DMS114 treated with DMSO at 0.1 percent for 48 hours (cell line): ENCODE measurements around the gene SUPT4H1.

Experiments used
- DNase-seq: peaks from one replicate; lab custom pipeline; 2025; ENCODE audit not compliant: unreplicated experiment; lab: John Stamatoyannopoulos, UW

The SUPT4H1 gene

GRCh38 chr17:58381124-58382035, 29.4 kb upstream of the SUPT4H1 start:
- no peak for DNase-seq

- no peak for DNase-seq
These were observed 28.5 kb upstream of the SUPT4H1 start for GRCh38 chr17:58380207-58381123.

GRCh38 chr17:58379511-58379824, 27.5 kb upstream of the SUPT4H1 start:
- DNase-seq, result no peak

DNA sequence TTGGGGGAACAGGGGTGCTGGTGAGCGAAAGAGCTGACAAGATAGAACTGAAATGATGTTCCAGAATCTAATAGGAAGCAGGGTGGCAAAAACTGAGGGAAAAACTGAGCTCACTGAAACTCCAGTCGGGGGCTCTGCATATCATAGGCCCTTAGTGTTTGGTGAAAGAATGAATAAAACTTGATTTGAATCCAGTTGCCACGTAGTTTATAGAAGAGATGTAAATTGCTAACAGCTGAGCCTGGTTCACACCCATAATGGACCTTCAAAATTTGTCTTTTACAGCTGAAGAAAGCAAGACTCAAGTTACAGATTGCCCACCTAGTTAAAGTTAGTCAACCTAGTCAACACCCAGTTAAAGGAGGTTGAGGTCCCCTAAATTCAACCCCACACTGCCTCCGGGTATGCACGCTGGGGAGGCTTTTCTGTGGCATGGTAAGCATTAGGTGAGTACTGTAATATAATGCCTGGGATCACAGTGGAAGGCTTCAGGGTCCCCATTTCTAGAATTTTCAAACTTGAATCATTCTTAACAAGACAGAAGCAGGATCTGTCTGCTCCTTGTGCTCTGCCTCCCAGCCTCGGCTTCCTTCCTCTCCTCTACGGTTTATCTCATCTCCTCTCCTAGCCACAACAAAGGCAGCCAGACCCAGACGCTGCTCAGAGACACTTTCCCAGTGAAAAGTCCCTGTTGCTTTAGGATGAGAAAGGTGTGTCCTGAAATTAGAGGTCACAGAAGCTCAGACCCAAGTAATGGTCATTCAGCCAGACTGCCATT, 26.9 kb upstream of the SUPT4H1 start:
- no peak for DNase-seq

- DNase-seq, result no peak
These were observed 25.7 kb upstream of the SUPT4H1 start for GRCh38 chr17:58377661-58378060.

GRCh38 chr17:58377093-58377601, 25.1 kb upstream of the SUPT4H1 start:
- DNase-seq, result no peak

DNA sequence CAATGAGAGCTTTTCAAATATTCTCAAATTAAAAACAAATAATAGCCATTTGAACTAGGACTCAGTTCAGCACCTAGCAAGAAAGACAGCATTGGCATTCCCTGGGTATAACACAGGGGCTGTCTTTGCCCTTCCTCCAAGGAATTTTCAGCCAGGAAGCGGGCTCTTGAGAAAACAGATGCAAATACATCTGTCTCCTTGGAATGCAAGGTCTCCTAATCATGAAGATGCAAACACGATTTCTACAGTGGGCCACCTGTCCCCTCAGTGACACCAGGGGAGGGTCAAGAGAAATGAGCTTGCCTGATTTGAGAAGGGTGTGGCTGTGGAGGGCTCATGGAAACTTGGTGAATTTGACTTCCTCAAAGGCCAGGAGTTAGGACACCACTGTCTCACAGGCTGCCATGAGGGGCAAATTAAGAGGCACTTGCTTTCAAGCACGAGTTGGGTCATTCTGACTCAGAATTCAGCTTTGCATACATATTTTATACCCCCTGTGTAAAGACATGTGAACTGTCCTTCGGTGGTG, 24.5 kb upstream of the SUPT4H1 start:
- no peak for DNase-seq

- no peak for DNase-seq
These were observed 23.8 kb upstream of the SUPT4H1 start for GRCh38 chr17:58375811-58376210.

DNA sequence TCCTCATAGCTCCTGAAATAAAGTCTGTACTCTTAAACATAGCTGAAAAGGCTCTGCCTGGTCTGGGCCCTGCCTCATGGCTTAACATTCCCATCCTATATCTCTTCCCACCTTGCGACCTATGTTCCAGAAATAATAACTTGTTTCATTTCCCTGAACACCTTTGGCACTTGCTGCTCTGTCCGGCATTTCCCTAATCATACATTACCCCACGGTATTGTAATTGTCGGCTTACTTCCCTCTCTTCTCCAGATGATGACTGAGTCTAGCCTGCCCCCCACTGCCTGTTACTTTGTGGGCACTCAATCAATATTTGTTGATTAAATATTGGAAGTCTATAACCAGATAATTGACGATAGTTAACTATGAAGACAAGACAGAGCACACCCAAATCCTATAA, 23.3 kb upstream of the SUPT4H1 start:
- DNase-seq, result no peak

DNA sequence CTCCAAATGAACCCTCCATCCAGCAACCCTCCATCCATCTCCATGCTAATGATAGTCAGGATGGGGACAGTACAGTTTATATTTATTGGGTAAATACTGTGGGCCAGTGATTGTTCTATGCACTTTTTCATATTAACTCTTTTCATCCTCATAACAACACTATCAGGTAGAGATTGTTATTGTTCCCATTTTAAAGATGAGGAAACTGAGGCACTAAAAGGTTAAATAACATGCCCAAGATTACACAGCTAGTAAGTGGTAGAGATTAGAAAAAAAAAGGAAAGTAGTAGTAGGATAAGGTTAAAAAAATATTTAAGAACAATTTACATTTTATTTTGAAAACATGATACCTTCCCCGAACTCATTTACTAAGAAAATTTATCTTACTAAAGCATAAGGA, 21.9 kb upstream of the SUPT4H1 start:
- no peak for DNase-seq

GRCh38 chr17:58373003-58373402, 21.0 kb upstream of the SUPT4H1 start:
- DNase-seq, result no peak

DNA sequence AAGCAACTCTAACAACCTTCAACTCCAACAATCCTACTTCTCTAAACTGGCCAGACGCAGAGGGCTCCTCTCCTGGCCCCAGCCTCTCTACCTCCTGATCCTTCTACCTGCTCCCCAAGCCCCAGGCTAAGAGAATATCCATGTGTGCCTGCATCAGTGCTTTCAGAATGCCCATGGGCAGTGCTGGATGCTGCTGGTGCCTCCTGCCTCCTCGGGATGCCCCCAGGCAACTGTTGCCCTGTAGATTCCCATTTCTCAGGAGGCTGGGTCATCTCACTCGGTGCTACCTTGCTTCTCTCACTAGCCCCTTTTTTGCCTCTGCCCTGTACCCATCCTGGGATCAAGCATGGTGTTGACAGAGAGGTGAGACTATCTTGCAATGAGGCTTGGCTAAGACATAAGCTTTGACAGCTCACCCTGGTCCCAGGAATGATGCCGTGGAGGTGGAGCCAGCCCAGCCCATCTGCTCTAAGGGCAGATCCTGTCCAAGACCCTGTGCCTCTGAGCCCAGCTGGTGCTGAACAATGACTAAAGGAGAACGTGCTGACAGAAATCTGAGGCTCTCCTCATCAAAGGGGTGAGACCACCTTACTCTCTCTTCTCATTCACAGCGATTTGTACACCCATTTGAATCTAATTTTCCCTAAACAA, 19.4 kb upstream of the SUPT4H1 start:
- DNase-seq, result no peak

DNA sequence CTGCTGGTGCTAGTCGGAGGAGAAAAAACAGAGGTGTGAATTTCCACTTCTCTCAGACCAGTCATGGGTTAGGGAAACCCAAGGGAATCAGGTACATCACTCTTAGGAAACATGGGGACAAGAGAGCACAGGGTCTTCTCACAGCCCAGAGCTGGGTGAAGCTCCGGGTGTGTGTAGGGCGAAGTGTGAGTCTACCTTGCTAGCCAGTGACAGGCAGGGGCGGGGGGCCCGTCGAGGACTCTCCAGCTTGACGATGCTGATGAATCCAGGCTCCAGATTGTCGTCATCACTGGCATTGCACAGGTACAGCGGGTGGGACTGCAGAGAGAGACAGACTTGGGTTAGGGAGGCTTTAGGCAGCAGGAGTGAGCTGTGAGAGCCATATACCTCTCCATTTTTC, 18.7 kb upstream of the SUPT4H1 start:
- no peak for DNase-seq

- DNase-seq, result no peak
These were observed 18.3 kb upstream of the SUPT4H1 start for GRCh38 chr17:58370309-58370708.

- no peak for DNase-seq
These were observed 17.4 kb upstream of the SUPT4H1 start for GRCh38 chr17:58369214-58370031.

DNA sequence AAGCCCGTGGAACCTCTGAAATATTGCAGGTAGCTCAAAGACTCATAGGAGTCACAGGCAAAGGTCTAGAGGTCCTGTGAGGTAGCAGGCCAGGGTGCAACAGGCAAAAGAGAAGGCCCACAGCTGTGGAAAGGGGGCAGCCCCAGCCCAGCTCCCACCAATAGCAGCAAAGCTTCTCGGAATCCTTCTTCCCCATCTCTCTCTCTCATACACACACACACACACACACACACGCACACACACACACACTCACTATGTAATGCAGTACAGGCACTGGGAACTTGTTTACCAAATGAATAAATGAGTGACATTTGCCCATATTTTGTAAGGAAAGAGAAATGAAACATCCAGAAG, 16.8 kb upstream of the SUPT4H1 start:
- DNase-seq, result no peak

DNA sequence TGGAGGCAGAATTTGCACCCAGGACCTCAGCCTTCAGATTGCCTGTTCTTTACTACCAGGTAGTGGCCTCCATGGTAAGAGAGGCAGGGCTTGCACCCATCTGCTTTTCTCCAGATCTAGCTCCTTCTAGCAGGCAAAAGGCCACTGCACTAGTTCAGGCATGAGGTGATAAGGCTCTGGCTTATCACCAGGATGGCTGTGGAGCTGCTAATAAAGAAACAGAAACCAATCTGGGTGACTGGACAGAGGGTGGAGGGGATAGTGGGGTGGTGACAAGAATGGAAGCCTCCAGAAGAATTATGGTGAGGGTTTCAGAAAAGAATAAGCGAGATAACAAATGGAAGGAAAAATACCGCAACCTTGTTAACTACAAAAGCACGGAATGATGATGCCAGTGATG, 15.5 kb upstream of the SUPT4H1 start:
- DNase-seq, result no peak

DNA sequence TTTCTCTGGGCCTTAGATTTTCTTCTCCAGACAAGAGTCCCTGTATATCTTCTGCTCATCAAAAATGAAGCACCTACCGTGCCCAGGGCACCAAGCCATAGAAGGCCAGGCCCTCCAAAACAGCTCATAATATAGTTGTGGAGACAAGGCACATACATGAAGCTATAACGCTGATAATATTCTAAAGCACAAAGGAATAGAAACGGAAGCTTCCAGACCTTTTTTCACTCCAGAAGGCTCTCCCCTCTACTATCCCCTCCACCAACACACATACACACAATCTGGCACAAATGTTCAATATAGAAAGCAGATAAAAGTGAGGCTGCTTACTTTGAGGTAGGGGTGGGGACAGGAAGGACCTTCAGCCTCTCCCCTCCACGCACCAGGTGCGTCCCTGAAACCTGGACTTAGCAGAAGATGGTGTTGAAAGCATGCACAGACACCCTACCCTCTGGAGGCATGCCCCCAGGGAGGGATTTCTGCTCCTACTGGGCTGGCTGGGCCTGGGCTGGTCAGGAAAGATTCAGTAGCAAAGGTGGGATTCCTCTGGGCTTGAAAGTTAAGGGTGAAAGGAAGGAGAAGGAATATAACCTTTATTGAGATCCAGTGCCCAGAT, 14.1 kb upstream of the SUPT4H1 start:
- DNase-seq, result no peak
